Measurements from ENCODE around the gene HIGD1A.

Gene HIGD1A

DNA sequence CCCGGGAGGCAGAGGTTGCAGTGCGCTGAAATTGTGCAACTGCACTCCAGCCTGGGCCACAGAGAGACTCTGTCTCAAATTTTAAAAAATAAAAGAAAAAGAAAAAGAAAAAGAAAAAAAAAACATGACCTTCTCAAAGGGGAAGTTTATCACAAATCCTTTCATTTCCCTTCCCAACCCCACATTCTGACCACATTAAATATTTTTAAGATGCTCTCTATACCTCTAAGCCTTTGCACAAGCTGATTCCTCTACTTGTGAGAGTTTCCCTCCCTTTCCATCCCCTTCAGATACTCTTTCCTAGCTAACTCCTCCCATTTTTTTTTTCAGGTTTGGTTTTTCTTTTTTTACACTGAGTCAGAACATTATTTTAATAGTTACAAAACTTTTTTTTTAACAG is 4.0 kb downstream of the HIGD1A start:
- H4K12ac ChIP-seq (ENCODE audit: low read depth, low read length): no peak overlapping the region
- no CpG with 5 or more reads among the region's 2 CpGs for WGBS (ENCODE audit: extremely low coverage, insufficient coverage, insufficient read length)
- H4K8ac ChIP-seq (ENCODE audit: low read depth, low read length): no peak overlapping the region

DNA sequence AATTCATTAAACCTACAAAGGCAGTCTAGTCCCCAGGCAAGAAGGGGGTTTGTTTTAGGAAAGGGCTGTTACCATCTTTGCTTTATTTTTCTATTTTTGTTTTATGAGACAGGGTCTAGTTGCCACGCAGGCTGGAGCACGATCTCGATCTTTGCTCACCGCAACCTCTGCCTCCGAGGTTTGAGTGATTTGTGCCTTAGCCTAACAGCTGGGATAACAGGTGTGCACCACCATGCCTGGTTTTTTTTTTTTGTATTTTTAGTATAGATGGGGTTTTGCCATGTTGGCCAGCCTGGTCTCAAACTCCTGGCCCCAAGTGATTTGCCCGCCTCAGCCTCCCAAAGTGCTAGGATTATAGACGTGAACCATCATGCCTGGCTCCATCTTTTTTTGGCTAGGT is 4.9 kb downstream of the HIGD1A start:
- H2AK5ac ChIP-seq (ENCODE audit: low read length): no peak overlapping the region
- peak overlapping the region; percentile 79 for H3K4ac ChIP-seq (ENCODE audit: low read depth, low read length)
- H4K12ac ChIP-seq (ENCODE audit: low read depth, low read length): no peak overlapping the region
- H2BK12ac ChIP-seq (ENCODE audit: low read length): no peak overlapping the region
- no CpG with 5 or more reads among the region's 7 CpGs for WGBS (ENCODE audit: extremely low coverage, insufficient coverage, insufficient read length)
- H2BK120ac ChIP-seq (ENCODE audit: insufficient read depth, low read length, poor library complexity): no peak overlapping the region
- H3K4me1 ChIP-seq (ENCODE audit: control insufficient read depth in 1 of 2, insufficient read depth in 2 of 2, low read length in 2 of 2): peaks cover 0 to 3% of the 10 kb centered on the region in 2 experiments
- peaks cover 15% of the 10 kb centered on the region for H3K79me2 ChIP-seq (ENCODE audit: control insufficient read depth, insufficient read depth, low read length, poor library complexity)
- no peaks in the 10 kb centered on the region for H3K27me3 ChIP-seq (ENCODE audit: insufficient read depth, low read length)
- H3K27ac ChIP-seq (ENCODE audit: low read depth, low read length): no peak overlapping the region
- H3K14ac ChIP-seq (ENCODE audit: low read length): no peak overlapping the region
- no peak overlapping the region for H4K8ac ChIP-seq (ENCODE audit: low read depth, low read length)
- no peak overlapping the region for H2BK5ac ChIP-seq (ENCODE audit: low read depth, low read length, poor library complexity)
- no peak for DNase-seq
- H2AFZ ChIP-seq (ENCODE audit: insufficient read depth, low read length, poor library complexity): no peak overlapping the region
- H4K91ac ChIP-seq (ENCODE audit: low read depth, low read length): no peak overlapping the region
- H3K79me1 ChIP-seq (ENCODE audit: low read length): peaks cover 10% of the 10 kb centered on the region
- no peak overlapping the region for H3K9ac ChIP-seq (ENCODE audit: low read length)
- H3K36me3 ChIP-seq (ENCODE audit: control insufficient read depth in 1 of 2, insufficient read depth in 2 of 2, low read length in 2 of 2): peaks cover 5% of the 10 kb centered on the region in 2 experiments
- H3K23ac ChIP-seq (ENCODE audit: low read length): no peak overlapping the region
- H3K18ac ChIP-seq (ENCODE audit: low read length): no peak overlapping the region
- no peak overlapping the region for H3K4me3 ChIP-seq (ENCODE audit: low read depth, low read length)
- no peak overlapping the region for H3K4me2 ChIP-seq (ENCODE audit: low read length)
- H3K9me3 ChIP-seq (ENCODE audit: insufficient read depth, low read depth, low read length): no peaks in the 10 kb centered on the region

More for the DNA sequence above, 4.0 kb downstream of the HIGD1A start:
- Histone ChIP-seq H3K4ac (ENCODE audit: low read depth, low read length) (no peak overlapping the region), H2AFZ (ENCODE audit: insufficient read depth, low read length, poor library complexity) (no peak overlapping the region), H4K91ac (ENCODE audit: low read depth, low read length) (no peak overlapping the region), H3K9ac (ENCODE audit: low read length) (no peak overlapping the region), H3K14ac (ENCODE audit: low read length) (no peak overlapping the region), H3K4me1 (ENCODE audit: control insufficient read depth in 1 of 2, insufficient read depth in 2 of 2, low read length in 2 of 2) (peaks cover 2 to 5% of the 10 kb centered on the region in 2 experiments), H3K27me3 (ENCODE audit: insufficient read depth, low read length) (no peaks in the 10 kb centered on the region), H3K79me1 (ENCODE audit: low read length) (peaks cover 13% of the 10 kb centered on the region), H3K36me3 (ENCODE audit: control insufficient read depth in 1 of 2, insufficient read depth in 2 of 2, low read length in 2 of 2) (peaks cover 3 to 5% of the 10 kb centered on the region in 2 experiments), H2BK12ac (ENCODE audit: low read length) (no peak overlapping the region), H2AK5ac (ENCODE audit: low read length) (no peak overlapping the region), H3K18ac (ENCODE audit: low read length) (no peak overlapping the region), H3K79me2 (ENCODE audit: control insufficient read depth, insufficient read depth, low read length, poor library complexity) (peaks cover 18% of the 10 kb centered on the region), H3K23ac (ENCODE audit: low read length) (no peak overlapping the region), H3K4me2 (ENCODE audit: low read length) (no peak overlapping the region), H2BK120ac (ENCODE audit: insufficient read depth, low read length, poor library complexity) (no peak overlapping the region), H3K9me3 (ENCODE audit: insufficient read depth, low read depth, low read length) (no peaks in the 10 kb centered on the region), H3K4me3 (ENCODE audit: low read depth, low read length) (no peak overlapping the region), H3K27ac (ENCODE audit: low read depth, low read length) (no peak overlapping the region), H2BK5ac (ENCODE audit: low read depth, low read length, poor library complexity) (no peak overlapping the region)
- DNase-seq: no peak

GRCh38 chr3:42796332-42796885 is 7.9 kb downstream of the HIGD1A start:
- Histone ChIP-seq H4K91ac (ENCODE audit: low read depth, low read length) (no peak overlapping the region), H2AK5ac (ENCODE audit: low read length) (no peak overlapping the region), H3K14ac (ENCODE audit: low read length) (no peak overlapping the region), H3K9me3 (ENCODE audit: insufficient read depth, low read depth, low read length) (no peaks in the 10 kb centered on the region), H2AFZ (ENCODE audit: insufficient read depth, low read length, poor library complexity) (no peak overlapping the region), H3K27me3 (ENCODE audit: insufficient read depth, low read length) (no peaks in the 10 kb centered on the region), H4K8ac (ENCODE audit: low read depth, low read length) (no peak overlapping the region), H3K79me2 (ENCODE audit: control insufficient read depth, insufficient read depth, low read length, poor library complexity) (peaks cover 1% of the 10 kb centered on the region), H3K9ac (ENCODE audit: low read length) (no peak overlapping the region), H3K4ac (ENCODE audit: low read depth, low read length) (no peak overlapping the region), H4K12ac (ENCODE audit: low read depth, low read length) (no peak overlapping the region), H3K4me3 (ENCODE audit: low read depth, low read length) (no peak overlapping the region), H2BK5ac (ENCODE audit: low read depth, low read length, poor library complexity) (no peak overlapping the region), H3K4me1 (ENCODE audit: control insufficient read depth in 1 of 2, insufficient read depth in 2 of 2, low read length in 2 of 2) (no peaks in the 10 kb centered on the region), H3K79me1 (ENCODE audit: low read length) (no peaks in the 10 kb centered on the region), H3K18ac (ENCODE audit: low read length) (no peak overlapping the region), H3K27ac (ENCODE audit: low read depth, low read length) (no peak overlapping the region), H3K4me2 (ENCODE audit: low read length) (no peak overlapping the region), H2BK120ac (ENCODE audit: insufficient read depth, low read length, poor library complexity) (no peak overlapping the region), H3K23ac (ENCODE audit: low read length) (no peak overlapping the region), H3K36me3 (ENCODE audit: control insufficient read depth in 1 of 2, insufficient read depth in 2 of 2, low read length in 2 of 2) (peaks cover 13 to 14% of the 10 kb centered on the region in 2 experiments), H2BK12ac (ENCODE audit: low read length) (no peak overlapping the region)
- no peak for DNase-seq
- no CpG with 5 or more reads among the region's 5 CpGs for WGBS (ENCODE audit: extremely low coverage, insufficient coverage, insufficient read length)

DNA sequence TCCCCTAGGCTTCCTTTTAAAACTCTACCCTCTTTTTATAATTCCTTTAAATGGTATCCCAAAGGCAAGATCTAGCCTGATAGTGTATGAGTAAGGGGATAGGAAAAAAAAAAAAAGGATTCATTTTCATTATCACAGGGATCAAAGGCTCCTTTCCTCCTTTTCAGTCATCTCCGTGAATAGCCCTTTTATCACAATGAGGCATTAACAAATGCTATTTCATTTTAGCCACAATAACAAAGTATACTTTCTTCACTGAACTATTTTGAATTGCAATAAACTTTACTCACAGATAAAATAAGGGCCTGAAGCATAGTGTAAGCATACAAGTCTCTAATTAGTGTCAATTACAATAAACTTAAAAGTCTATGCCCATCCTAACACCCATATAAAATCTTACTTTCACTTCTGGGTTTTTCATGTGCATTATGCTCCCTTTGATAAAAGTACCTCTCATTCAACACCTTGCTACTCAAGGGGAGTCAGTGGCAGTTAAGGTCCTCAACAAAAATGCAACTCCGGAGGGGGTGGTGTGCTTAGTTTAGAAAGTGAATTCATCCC is 8.6 kb downstream of the HIGD1A start:
- Histone ChIP-seq H3K4me3 (ENCODE audit: low read depth, low read length) (no peak overlapping the region), H3K18ac (ENCODE audit: low read length) (no peak overlapping the region), H3K79me1 (ENCODE audit: low read length) (no peaks in the 10 kb centered on the region), H2AFZ (ENCODE audit: insufficient read depth, low read length, poor library complexity) (no peak overlapping the region), H2AK5ac (ENCODE audit: low read length) (no peak overlapping the region), H3K27ac (ENCODE audit: low read depth, low read length) (no peak overlapping the region), H2BK120ac (ENCODE audit: insufficient read depth, low read length, poor library complexity) (no peak overlapping the region), H3K9ac (ENCODE audit: low read length) (no peak overlapping the region), H4K8ac (ENCODE audit: low read depth, low read length) (no peak overlapping the region), H3K27me3 (ENCODE audit: insufficient read depth, low read length) (no peaks in the 10 kb centered on the region), H3K36me3 (ENCODE audit: control insufficient read depth in 1 of 2, insufficient read depth in 2 of 2, low read length in 2 of 2) (peaks cover 14% of the 10 kb centered on the region in 2 experiments), H4K91ac (ENCODE audit: low read depth, low read length) (no peak overlapping the region), H2BK5ac (ENCODE audit: low read depth, low read length, poor library complexity) (no peak overlapping the region), H4K12ac (ENCODE audit: low read depth, low read length) (no peak overlapping the region), H3K4me2 (ENCODE audit: low read length) (no peak overlapping the region), H3K79me2 (ENCODE audit: control insufficient read depth, insufficient read depth, low read length, poor library complexity) (peaks cover 1% of the 10 kb centered on the region), H3K14ac (ENCODE audit: low read length) (no peak overlapping the region), H3K9me3 (ENCODE audit: insufficient read depth, low read depth, low read length) (no peaks in the 10 kb centered on the region), H3K4ac (ENCODE audit: low read depth, low read length) (no peak overlapping the region), H3K4me1 (ENCODE audit: control insufficient read depth in 1 of 2, insufficient read depth in 2 of 2, low read length in 2 of 2) (no peaks in the 10 kb centered on the region), H3K23ac (ENCODE audit: low read length) (no peak overlapping the region), H2BK12ac (ENCODE audit: low read length) (no peak overlapping the region)
- DNase-seq: no peak
- WGBS (ENCODE audit: extremely low coverage, insufficient coverage, insufficient read length): no CpG with 5 or more reads among the region's 2 CpGs

Data from trophoblast cell (in vitro differentiated cells and primary cell).